Esophagus squamous epithelium (tissue), 4 donors: ENCODE data around the gene ARHGEF11.

Experiments used
- CTCF ChIP-seq, 6 experiments: fragments of 450-650 bp in 4 of 6; fragments of 200-600 bp in 2 of 6; sonication (generic) in 2 of 6; IDR thresholded peaks; one replicate each; pipeline ENCODE4 v1.5.1; 2016 to 2019; ENCODE audit warnings: antibody characterized with exemption in 6 of 6, mild to moderate bottlenecking in 4 of 6, moderate library complexity in 4 of 6
- POLR2A ChIP-seq, 4 donors: fragments of 450-650 bp; IDR thresholded peaks; one replicate each; pipeline ENCODE4 v1.6.1; 2017; ENCODE audit warnings: antibody characterized with exemption in 4 of 4, mild to moderate bottlenecking in 4 of 4, moderate library complexity in 3 of 4

GRCh38 chr1:156899956-156900718 is 145.4 kb downstream of the ARHGEF11 start:
- TF ChIP-seq CTCF (IDR thresholded peaks at IDR 0.05) (no peak), POLR2A (IDR thresholded peaks at IDR 0.05) (no peak)
